ENCODE measurements around the gene WDSUB1. TPM values are rescaled to one million over a fixed set of nuclear protein-coding genes. Genes with fewer than 3 reads are reported as not detected.

WDSUB1 gene
- total and polyA plus RNA-seq, 10 donors: 5.2 to 14.8 (median 9.5) TPM

DNA sequence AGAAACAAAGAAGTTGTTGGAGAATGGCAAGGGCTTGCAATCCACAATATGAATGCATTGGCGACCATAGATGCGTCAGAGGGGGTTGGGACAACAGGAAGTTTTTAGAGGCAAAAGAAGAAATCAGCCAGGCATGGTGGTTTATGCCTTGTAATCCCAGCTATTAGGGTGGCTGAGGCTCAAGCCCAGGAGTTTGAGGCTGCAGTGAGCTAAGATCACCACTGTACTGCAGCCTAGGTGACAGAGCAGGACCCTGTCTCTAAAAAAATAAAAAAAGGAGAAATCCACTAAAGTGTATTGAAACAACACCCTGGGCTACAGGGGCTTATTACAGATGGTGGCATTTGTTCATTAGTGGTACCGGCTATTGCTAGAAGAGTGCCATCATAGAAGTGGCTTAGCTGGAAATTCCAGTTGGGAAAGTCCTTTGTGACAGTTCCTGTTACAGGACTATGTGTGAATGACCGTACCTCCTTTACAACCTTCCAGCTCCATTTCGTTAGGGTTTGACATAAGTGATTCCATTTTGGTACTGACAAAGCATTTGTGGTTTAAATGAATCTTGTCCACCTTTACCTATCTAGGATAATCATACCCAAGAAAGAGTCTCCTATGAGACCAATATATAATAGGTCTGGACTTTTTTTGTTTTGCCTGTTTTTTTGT, 10.7 kb upstream of the WDSUB1 start:
- TF ChIP-seq POLR2A (IDR thresholded peaks at IDR 0.05) (no peak), POLR2AphosphoS5 (IDR thresholded peaks at IDR 0.05) (no peak)
- TF ChIP-seq, protein P1, sequence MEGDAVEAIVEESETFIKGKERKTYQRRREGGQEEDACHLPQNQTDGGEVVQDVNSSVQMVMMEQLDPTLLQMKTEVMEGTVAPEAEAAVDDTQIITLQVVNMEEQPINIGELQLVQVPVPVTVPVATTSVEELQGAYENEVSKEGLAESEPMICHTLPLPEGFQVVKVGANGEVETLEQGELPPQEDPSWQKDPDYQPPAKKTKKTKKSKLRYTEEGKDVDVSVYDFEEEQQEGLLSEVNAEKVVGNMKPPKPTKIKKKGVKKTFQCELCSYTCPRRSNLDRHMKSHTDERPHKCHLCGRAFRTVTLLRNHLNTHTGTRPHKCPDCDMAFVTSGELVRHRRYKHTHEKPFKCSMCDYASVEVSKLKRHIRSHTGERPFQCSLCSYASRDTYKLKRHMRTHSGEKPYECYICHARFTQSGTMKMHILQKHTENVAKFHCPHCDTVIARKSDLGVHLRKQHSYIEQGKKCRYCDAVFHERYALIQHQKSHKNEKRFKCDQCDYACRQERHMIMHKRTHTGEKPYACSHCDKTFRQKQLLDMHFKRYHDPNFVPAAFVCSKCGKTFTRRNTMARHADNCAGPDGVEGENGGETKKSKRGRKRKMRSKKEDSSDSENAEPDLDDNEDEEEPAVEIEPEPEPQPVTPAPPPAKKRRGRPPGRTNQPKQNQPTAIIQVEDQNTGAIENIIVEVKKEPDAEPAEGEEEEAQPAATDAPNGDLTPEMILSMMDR (IDR thresholded peaks at IDR 0.05 in 8 of 11, conservative IDR thresholded peaks at IDR 0.05 in 3 of 11): no peak
- H3K27me3 ChIP-seq (replicated peaks in 1 of 7): no peaks in the 10 kb centered on the region
- H3K9me3 ChIP-seq: no peaks in the 10 kb centered on the region
- no peaks in the 10 kb centered on the region for H3K36me3 ChIP-seq
- intact Hi-C loops (cut with DNase I; ENCODE audit: low total_unique reads): no loop called here
- no peak overlapping the region for H3K4me3 ChIP-seq
- H3K27ac ChIP-seq: no peak overlapping the region
- no peak for DNase-seq
- WGBS, 5 donors: 88 to 99% (median 92%) methylated on average over 5 of the region's 5 CpGs
- no peaks in the 10 kb centered on the region for H3K4me1 ChIP-seq

DNA sequence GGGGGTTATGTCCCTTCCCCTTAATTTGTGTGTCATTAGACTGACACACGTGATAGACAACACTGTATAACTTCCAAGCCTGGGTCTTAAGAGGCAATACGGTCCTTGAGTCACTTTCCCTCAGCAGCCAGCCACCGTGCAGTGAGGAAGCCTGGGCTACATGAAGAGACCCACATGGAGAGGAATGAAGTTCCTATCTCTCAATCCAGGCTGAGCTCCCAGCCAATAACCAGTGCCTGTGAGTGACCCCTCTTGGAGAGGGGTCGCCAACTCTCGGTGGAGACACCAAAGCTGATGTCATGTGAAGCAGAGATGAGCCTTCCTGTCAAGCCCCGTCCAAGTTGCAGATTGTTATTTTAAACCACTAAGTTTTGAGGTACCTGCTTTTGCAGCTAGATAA, 5.7 kb upstream of the WDSUB1 start:
- H3K36me3 ChIP-seq: no peaks in the 10 kb centered on the region
- no peaks in the 10 kb centered on the region for H3K9me3 ChIP-seq
- no peaks in the 10 kb centered on the region for H3K27me3 ChIP-seq (replicated peaks in 1 of 7)
- intact Hi-C loops (cut with DNase I; ENCODE audit: low total_unique reads): no loop called here
- WGBS, 5 donors: 63 to 78% (median 73%) methylated on average over 6 of the region's 6 CpGs
- TF ChIP-seq POLR2AphosphoS5 (IDR thresholded peaks at IDR 0.05) (no peak), POLR2A (IDR thresholded peaks at IDR 0.05) (no peak)
- TF ChIP-seq, protein P1 (IDR thresholded peaks at IDR 0.05 in 8 of 11, conservative IDR thresholded peaks at IDR 0.05 in 3 of 11): no peak
- DNase-seq: peak; percentile 21
- no peak overlapping the region for H3K27ac ChIP-seq
- no peak overlapping the region for H3K4me3 ChIP-seq
- H3K4me1 ChIP-seq: peaks cover 0 to 18% (median 8%) of the 10 kb centered on the region in 6 donors

DNA sequence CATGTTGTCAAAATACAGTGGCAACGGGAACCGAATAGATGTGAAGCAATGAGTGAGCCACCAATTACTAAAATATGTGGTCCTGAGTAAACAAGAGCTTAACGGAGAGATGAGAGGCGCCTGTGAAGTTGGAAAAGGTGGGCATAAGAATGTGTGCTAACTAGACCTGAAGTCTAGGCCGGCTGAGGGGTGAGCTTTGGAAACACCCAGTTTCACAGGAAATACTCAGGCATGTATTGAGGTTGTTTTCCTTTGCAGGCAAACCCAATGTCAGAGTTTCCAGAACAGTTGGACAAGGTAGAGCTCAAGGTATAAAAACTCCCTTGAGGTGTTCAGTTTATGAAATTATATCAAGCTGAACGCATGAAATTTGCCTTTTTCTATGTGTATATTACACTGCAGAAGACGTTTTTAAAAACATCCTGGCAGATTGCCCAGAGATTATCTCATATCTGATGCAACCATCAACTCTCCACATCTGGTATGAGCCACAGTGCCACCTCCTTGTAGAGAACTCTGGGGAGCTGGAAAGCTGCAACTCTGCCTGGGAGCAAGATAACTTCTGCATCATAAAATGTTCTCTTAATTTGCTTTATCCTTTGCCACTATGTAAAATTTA, 3.9 kb upstream of the WDSUB1 start:
- intact Hi-C loops (cut with DNase I; ENCODE audit: low total_unique reads): no loop called here
- no peaks in the 10 kb centered on the region for H3K9me3 ChIP-seq
- DNase-seq: peak; percentile 30
- H3K4me3 ChIP-seq: no peak overlapping the region
- H3K36me3 ChIP-seq: no peaks in the 10 kb centered on the region
- peaks cover 5 to 30% (median 17%) of the 10 kb centered on the region in 6 donors for H3K4me1 ChIP-seq
- 35 to 44% (median 42%) methylated on average over 7 of the region's 7 CpGs for WGBS, 5 donors
- H3K27ac ChIP-seq: no peak overlapping the region
- no peak for TF ChIP-seq POLR2A (IDR thresholded peaks at IDR 0.05)
- TF ChIP-seq POLR2AphosphoS5 (IDR thresholded peaks at IDR 0.05): peak in 1 of 3 donors; percentile 17
- H3K27me3 ChIP-seq (replicated peaks in 1 of 7): no peaks in the 10 kb centered on the region

DNA sequence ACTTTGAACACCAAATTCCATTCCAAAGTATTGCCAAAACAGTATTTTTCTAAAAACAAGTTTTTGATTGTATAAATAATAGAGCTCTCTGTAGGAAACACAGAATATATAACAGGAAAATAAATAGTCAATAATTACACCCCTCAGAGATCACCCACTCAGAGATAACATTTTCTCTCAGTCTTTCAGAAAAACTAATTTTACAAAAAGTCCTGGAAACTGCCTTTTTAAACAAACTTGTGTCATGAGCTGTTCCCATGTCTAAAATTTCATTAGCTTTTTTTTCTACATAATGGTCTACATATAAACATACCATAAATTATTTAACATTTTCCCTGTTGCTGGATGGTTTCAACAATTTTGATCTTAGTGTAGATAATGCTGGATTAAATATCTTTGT, 1.2 kb upstream of the WDSUB1 start:
- peak overlapping the region in 3 of 8 donors; percentile 90 to 94 (median 91) for H3K27ac ChIP-seq
- peaks cover 0 to 3% (median under 1%) of the 10 kb centered on the region in 6 donors for H3K36me3 ChIP-seq
- H3K27me3 ChIP-seq (replicated peaks in 1 of 7): no peaks in the 10 kb centered on the region
- no peak overlapping the region for H3K4me3 ChIP-seq
- intact Hi-C loops (cut with DNase I; ENCODE audit: low total_unique reads): no loop called here
- H3K9me3 ChIP-seq: no peaks in the 10 kb centered on the region
- no peak for DNase-seq
- peaks cover 9 to 56% (median 37%) of the 10 kb centered on the region in 6 donors for H3K4me1 ChIP-seq
- TF ChIP-seq POLR2AphosphoS5 (IDR thresholded peaks at IDR 0.05): no peak
- TF ChIP-seq, protein P1 (IDR thresholded peaks at IDR 0.05 in 8 of 11, conservative IDR thresholded peaks at IDR 0.05 in 3 of 11): no peak
- no peak for TF ChIP-seq POLR2A (IDR thresholded peaks at IDR 0.05)
